GM21423 (cell line): ENCODE measurements around the gene FTCD.
"Not testable (repeated sequence)": the region's sequence is repeated elsewhere in the genome, so short reads cannot be mapped to it uniquely, and the experiment has no call there.

Source experiments
- ATAC-seq: cut with Tn5 transposase; IDR thresholded peaks from one replicate; pipeline ENCODE4 v1.9.1; 2021; ENCODE audit warnings: mild to moderate bottlenecking, moderate library complexity; ENCODE audit not compliant: unreplicated experiment

FTCD gene

DNA sequence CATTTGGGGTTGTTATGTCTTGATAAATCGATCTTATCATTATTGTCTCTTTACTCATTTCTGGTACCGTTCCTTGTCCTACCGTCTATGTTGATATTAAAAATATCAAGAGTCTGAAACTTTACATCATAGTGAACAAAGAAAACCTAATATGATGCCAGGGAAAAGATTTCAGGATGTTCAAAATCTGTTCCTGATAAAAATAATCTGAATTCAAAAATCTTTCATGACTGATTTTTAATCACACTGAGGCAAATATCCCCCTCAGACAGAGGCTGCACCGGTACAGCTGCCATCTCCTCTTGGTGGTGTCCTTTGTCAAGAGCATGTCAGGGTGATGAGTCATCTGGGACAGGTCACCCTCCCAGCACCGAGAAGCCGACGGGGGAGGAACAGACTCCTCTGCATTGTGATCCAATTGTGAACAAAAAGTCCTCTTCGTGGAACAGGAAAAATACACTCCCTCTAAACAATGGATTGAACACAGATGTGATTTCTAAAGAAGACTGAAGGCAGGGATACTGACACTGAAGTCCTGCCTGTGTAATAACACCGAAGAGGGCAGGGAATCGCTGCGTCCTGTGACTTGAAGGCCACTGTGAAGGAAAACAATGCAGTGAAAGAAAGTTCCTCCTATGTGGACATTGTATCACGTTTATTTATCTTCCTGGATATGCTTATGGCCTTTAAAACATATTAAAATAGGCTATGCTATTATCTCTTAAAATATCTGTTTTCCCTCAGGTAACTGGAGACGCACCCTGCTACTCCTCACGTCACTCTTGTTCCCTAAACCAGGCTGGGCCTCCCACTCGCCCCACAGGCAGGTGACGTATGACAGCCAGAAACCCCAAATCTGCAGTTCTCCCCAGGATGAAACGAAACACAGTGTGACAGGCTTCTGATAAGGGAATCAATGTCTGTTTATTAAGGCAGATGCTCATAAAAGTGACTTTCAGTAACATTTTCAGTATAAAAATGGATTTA is 33.1 kb upstream of the FTCD start:
- ATAC-seq = no peak

DNA sequence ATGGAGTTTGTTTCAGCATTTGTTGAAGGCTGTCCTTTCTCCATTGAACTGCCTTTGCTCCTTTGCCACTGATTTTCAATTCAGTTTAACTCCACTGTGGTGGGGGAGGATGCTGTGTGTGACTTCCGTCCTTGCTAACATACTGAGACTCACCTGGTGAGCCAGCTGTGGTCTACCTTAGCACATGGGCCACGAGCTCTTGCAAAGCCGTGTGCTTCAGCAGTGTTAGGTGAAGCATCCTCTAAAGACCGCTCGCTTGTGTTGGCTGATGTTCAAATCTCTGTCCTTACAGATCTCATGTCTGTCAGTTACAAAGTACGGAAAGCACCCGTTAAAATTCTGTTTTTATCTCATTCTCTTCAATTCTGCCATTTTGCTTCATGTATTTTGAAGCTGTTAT is 32.4 kb upstream of the FTCD start:
- ATAC-seq = no peak

DNA sequence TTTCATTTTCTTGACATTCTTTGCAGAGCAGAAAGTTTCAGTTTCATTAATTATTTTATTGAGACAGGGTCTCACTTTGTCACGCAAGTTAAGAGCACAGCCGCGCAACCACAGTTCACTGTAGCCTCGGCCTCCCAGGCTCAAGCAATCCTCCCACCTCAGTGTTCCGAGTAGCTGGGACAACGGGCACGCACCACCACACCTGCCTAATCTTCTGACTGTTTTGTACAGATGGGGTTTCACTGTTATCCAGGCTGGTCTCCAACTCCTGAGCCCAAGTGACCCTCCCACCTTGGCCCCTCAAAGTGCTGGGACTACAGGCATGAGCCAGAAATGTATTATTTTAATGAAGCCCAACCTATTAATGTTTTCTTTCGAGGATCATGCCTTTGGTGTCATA is 31.9 kb upstream of the FTCD start:
- ATAC-seq = no peak

DNA sequence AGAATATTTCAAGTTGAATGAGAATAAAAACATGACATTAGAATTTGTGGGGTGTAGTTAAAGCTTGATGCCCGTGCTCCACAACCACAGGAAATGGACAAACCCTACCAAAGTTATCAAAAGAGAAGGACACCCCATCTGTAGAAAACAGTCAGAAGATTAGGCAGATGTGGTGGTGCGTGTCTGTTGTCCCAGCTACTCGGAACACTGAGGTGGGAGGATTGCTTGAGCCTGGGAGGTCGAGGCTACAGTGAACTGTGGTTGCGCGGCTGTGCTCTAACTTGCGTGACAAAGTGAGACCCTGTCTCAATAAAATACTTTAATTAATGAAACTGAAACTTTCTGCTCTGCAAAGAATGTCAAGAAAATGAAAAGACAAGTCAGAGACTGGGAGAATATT is 30.3 kb upstream of the FTCD start:
- ATAC-seq = no peak

DNA sequence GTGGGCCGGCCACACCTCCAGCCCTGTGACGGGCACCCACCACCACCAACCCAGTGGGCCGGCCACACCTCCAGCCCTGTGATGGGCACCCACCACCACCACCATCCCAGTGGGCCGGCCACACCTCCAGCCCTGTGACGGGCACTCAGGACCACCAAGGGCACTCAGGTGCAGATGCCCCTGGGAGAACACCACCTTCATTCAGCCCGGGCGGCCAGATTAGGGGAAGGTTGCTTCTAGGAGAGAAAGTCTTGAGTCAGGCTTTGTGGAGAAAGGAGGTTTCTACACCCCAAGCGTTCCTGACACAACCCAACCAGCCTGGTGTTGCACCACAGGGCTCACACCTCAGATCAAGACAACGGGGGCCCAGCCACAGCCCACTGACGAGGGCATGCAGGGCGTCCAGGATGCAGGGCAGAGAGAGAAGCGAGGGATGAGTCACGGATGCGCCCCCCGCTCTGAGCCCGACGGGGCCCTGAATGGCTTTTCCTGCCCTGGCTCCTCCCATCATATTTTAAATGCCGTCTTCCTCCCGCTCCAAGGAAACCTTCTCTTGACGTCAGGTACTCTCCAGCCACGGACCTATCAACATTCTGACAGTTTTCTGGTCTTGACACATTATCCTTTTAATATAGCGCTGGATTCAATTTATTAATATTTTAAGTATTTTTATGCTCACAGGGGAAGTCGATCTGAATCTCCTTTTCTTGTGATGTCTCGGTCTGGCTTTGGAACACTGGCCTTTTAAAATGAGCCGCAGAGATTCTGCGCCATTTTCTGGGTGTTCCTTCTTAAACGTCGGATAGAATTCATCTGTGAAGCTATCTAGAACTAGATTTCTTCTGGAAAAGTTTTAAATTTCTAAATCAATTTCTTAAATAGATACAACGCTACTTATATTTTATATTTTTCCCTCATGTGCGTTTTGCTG is 29.5 kb upstream of the FTCD start:
- peak; percentile 59 for ATAC-seq

DNA sequence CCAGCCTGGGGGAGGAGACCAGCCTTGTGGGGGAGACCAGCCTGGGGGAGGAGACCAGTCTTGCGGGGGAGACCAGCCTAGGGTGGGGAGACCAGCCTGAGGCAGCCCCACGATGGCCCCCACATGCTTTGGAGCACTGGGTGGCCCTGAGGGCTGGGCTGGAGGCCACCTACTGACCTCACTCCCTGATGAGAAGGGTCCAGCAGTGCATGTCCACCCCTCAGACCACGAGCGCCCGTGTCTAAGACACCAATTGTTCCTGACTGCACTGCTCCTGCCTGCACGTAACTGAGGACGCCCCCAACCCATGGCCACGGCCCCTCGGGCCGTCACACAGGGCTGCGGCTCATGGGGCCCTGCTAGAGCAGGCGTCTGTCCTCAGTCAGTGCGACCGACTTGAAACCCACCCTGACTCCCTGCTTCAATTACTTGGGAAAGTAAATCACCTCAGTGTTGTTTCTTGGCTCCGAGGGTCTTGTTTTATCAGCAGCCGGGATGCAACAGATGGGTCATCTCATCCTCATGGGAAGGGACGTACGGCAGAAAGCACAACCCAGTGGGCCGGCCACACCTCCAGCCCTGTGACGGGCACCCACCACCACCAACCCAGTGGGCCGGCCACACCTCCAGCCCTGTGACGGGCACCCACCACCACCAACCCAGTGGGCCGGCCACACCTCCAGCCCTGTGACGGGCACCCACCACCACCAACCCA is 28.7 kb upstream of the FTCD start, which contains the start of gene SPATC1L:
Gene SPATC1L, minus strand, starts transcription at position 550 of the 715 bp plus-strand sequence. CDS start 1,643 bp downstream, outside the sequence.
- peak; percentile 48 for ATAC-seq

DNA sequence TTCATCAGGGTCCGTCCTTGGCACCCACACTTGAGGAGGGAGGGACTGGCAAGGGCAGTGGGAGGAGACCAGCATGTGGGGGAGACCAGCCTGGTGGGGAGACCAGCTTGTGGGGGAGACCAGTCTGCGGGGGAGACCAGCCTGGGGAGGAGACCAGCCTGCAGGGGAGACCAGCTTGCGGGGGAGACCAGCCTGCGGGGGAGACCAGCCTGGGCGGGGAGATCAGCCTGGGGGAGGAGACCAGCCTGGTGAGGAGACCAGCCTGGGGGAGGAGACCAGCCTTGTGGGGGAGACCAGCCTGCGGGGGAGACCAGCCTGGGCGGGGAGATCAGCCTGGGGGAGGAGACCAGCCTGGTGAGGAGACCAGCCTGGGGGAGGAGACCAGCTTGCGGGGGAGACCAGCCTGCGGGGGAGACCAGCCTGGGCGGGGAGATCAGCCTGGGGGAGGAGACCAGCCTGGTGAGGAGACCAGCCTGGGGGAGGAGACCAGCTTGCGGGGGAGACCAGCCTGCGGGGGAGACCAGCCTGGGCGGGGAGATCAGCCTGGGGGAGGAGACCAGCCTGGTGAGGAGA is 28.0 kb upstream of the FTCD start:
- ATAC-seq = not testable (repeated sequence)

DNA sequence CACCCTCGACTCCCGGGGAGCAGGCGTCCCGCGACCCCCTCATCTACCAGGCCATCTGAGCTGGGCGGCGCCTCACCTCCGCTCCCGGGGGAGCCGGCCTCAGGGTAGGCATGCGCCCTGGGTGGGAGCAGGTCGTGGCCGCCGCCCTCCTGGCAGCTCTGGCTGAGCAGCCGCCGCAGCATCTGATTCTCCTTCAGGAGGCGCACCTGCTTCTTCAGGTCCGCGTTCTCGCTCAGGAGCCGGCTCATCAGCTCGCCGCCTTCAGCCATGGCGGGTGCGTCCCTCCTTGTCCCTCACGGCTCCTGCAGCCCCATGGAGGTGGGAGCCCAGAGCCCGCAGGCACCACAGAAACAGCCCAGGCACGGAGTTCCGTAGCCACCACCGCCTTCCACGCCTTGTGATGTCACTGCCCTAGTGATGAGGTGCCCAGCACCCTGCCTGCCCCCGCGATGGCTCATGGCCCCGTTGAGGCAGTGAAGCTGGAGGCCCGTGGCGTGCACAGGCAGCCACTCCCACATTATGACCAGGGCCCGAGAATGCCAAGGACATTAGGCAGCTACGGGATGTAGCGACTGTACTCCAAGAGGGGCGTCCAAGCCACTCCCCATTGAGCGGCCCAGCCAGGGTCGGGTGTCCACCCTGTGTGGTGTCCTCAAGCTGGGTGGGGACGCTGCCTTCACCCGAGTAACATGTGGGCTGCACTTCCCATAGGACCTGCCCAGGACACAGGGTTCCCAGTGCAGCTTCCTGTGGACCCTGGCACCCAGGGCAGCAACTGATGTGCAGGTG is 27.4 kb upstream of the FTCD start:
- no peak for ATAC-seq

DNA sequence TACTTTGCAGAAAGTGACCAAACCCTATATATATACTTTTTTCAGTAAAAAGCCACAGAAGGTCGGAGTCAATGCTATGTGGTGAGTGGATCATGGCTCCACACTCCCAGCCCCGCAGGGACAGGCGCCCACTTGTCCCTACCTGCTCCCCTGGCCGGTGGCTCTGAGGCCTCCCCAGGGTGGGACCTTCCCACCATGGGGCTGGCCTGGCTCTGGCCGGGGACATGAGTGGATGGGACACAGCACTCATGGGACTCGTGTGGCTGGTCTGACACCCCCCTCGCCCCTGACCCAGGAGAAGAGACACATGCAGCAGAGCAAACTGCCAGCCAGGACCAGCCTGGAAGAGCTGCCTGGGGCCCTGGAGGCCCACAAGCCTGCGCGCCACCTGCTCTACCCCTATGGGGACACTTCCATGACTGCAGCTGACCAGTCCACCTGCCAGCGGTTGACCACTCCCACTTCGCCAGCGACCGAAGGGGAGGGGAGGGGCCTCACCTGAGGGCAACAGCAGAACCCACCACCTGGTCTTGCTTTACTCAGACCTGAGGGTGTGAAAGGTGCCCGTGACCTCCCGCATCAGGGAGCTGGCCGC is 26.7 kb upstream of the FTCD start:
- no peak for ATAC-seq

DNA sequence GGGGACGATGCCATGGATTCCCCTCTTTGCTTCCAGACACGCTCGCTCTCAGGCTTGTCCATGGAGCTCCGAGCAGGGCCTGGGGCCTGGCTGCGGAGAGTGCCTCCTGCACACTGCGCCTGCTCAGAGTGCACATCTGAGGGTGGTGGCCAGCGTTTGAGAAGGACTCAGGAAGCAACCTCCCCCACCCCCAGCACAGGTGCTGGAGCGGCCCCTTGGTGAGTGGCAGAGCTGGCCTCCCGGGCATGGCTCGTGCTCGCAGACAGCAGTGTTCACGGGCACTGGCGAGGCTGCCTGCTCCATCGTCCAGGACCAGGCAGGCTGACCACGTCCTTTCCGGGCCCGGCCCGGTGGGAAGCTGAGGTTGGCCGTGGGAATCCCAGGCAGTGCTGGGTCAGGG is 26.1 kb upstream of the FTCD start:
- no peak for ATAC-seq

DNA sequence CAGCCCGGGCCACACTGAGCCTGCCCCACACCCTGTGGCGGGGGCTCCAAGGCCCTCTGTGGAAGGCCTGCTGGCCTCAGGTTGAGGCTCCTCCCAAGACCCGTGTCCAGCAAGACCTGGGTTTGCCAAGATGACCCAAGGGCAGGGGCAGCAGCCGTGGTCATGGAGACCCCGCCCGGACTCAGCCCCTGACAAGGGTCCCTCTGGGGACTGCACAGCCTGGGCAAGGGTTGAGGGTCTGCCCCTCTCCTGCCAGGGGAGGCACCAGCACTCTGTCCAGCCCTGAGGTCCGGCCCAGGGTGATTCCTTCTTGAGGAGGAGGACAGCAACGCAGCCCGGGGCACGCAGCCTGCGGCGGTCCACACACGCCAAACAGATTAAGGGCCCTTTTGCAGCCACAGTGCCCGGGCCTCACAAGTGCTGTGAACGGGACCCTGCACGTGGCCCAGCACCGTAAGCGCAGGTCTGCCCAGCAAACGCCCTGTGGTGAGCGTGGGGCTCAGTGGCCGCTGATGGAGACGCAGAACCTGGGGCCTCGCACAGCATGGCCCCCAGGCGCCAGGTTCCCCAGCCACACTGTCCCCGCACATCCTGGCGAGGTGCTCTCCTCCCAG is 25.5 kb upstream of the FTCD start:
- ATAC-seq = no peak

DNA sequence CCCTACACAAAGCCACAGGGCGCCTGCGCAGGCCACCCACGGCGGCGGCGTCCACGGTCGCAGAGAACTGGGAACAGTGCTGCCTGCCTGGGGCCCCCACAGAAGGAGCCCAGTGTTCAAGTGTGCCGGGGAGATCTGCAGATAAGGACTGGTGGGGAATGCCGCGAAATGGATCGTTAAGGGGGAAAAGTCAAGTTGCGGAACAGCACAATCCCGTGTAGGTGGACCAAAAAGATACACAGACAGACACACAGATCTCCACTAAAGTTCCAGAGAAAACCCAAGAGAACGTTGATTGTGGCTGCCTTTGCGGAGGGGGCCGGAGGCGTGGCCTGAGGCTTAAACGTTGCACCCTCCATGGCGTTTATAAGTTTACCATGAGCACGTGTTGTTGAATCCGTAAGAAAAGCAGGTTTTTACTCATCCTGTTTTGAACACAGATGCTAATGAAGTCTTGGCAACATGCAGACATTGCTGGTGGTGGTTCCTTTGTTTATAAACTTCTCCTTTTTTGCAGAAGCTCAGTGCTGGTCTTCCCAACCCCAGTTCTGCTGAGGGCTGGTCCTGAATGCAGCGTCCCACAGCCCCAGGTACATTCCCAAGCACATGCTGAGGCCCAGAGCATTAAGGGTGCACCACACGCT is 24.8 kb upstream of the FTCD start:
- ATAC-seq = no peak

DNA sequence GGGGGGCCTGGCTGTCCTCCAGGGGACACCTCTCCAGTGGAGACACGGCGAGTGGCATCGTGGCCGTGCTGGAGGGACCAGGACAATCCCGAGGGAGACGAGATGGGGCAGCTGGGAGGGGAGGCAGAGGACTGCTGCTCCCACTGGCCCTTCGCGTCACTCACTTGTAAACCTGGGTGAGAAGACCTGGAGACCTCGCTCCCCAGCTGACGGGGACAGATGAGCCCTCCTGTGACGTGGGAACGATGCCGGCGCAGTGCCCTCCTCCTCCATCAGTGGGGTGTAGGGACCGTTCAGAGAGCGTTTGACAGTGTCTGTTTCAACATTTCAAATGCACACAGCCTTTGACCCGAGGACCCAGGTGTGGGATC is 24.3 kb upstream of the FTCD start:
- no peak for ATAC-seq

DNA sequence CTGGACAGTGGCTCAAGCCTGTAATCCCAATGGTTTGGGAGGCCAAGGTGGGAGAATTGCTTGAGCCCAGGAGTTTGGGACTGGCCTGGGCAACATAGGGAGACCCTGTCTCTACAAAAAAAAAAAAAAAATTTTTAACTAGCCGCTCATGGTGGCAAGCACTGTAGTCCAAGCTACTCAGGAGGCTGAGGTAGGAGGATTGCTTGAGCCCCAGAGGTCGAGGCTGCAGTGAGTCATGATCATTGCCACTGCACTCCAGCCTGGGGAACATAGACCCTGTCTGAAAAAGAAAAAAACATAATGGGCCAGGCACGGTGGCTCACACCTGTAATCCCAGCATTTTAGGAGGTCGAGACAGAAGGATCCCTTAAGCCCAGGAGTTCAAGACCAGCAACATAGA is 23.6 kb upstream of the FTCD start:
- no peak for ATAC-seq

DNA sequence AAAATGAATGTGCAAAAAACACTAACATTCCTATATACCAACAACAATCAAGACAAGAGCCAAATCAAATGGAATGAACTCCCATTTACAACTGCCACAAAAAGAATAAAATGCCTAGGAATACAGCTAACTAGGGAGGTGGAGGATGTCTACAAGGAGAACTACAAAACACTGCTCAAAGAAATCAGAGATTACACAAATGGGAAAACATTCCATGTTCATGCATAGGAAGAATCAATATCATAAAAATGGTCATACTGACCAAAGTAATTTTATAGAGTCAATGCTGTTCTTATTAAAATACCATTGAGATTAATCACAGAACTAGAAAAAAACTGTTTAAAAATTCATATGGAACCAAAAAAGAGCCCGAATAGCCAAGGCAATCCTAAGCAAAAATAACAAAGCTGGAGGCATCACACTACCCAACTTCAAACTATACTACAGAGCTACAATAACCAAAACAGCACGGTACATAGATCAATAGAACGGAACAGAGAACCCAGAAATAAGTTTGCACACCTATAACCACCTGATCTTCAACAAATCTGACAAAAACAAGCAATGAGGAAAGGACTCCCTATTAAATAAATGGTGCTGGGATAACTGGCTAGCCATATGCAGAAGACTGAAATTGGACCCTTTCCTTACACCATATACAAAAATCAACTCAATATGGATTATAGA is 21.2 kb upstream of the FTCD start:
- not testable (repeated sequence) for ATAC-seq

DNA sequence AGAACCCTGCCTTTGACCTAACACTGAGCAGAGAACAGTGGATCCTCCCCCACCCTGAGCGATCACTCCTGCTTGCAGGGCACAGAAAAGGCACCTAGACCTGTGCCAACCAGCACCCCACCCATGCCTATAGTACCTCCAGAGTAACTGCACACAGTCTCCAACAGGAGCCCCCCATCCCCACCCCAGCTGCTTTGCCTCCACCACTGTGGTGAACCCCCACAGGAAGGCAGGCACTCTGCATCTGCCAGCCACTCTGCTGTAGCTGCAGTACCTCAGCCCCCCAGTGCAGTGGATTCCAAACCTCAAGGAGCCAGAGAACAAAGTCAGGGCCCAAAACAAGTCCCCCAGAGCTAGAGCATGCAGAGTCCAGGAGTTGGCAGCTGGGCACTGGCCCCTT is 18.2 kb upstream of the FTCD start:
- ATAC-seq = no peak

DNA sequence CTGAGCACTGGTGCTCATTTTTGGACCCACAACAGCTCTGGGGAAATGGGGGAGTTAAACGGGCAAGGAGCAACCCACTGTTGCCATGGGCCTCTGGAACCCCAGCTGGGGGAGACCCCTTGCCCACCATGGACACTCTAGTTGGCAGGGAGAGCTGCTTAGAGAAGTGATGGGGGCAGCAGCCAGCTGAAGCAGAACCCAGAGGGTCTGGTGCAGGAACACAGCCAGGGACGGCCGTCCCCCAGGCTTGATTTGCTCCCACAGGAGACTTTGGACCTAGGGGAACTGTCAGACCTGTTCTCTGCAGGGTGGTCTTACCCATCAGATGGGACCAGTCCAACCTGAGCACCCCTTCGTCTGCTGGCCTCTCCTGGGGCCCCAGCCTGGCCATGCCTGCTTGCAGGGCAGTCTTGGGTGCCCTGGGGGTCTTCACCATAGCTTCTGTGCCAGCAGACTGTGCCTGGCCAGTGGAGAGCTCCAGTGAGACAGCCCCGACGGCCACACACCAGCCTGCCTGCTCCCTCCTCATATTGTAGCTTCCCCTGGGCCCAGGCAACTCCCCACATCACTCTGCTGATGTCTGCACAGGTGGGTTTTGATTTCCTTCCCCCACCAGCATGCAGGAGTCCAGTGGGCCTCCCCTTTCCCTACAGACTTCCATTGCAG is 17.6 kb upstream of the FTCD start:
- ATAC-seq = no peak
